Thoracic aorta (tissue), 2 donors: ENCODE measurements around the gene B4GALT5. TPM values are rescaled to one million over a fixed set of nuclear protein-coding genes. Genes with fewer than 3 reads are reported as not detected.
"Not testable (repeated sequence)": the region's sequence is repeated elsewhere in the genome, so short reads cannot be mapped to it uniquely, and the experiment has no call there.

ENCODE experiments used
- ATAC-seq: fragments of 150-250 bp; one replicate; pipeline ENCODE4 v1.8.0; 2017; ENCODE audit warnings: low read depth; ENCODE audit not compliant: insufficient number of reproducible peaks, low FRiP score
- DNase-seq: peaks from one replicate; pipeline ENCODE4 v3.0.0-alpha.2; 2020; ENCODE audit warnings: low spot score
- H3K27ac ChIP-seq, 2 donors: fragments of 200-600 bp; sonication (generic); 1 replicate in 1 of 2; 2 replicates in 1 of 2; pipeline ENCODE4 v1.5.1; 2016; ENCODE audit warnings: mild to moderate bottlenecking in 2 of 2, moderate library complexity in 2 of 2
- H3K27me3 ChIP-seq: fragments of 200-600 bp; sonication (generic); replicated peaks from 2 replicates; pipeline ENCODE4 v1.6.0; 2016; ENCODE audit warnings: mild to moderate bottlenecking; ENCODE audit not compliant: insufficient read depth
- H3K36me3 ChIP-seq: fragments of 200-600 bp; sonication (generic); one replicate; pipeline ENCODE4 v1.5.1; 2016
- H3K4me1 ChIP-seq, 2 donors: fragments of 200-600 bp; sonication (generic); 1 replicate in 1 of 2; 2 replicates in 1 of 2; pipeline versions ENCODE4 v1.5.1 to v1.6.0; 2016; ENCODE audit warnings: low read depth in 2 of 2, mild to moderate bottlenecking in 1 of 2; ENCODE audit not compliant: control insufficient read depth in 1 of 2
- H3K4me3 ChIP-seq: fragments of 200-600 bp; sonication (generic); 2 replicates; pipeline ENCODE4 v1.5.1; 2016; ENCODE audit warnings: mild to moderate bottlenecking
- H3K9me3 ChIP-seq: fragments of 200-600 bp; sonication (generic); 2 replicates; pipeline ENCODE4 v1.5.1; 2016
- CTCF ChIP-seq: fragments of 200-600 bp; sonication (generic); IDR thresholded peaks from one replicate; pipeline ENCODE4 v1.5.1; 2019; ENCODE audit warnings: antibody characterized with exemption
- total RNA-seq, 2 donors: library from RNA; depleted of rRNA; stranded (reverse); fragments of >200 nt; gene quantifications; one replicate each; pipeline versions ENCODE4 v1.1.0 to v1.2.3, GENCODE V29; 2016

The B4GALT5 gene
- total RNA-seq, 2 donors from 2014 or later: 15.7 to 45.3 TPM

DNA sequence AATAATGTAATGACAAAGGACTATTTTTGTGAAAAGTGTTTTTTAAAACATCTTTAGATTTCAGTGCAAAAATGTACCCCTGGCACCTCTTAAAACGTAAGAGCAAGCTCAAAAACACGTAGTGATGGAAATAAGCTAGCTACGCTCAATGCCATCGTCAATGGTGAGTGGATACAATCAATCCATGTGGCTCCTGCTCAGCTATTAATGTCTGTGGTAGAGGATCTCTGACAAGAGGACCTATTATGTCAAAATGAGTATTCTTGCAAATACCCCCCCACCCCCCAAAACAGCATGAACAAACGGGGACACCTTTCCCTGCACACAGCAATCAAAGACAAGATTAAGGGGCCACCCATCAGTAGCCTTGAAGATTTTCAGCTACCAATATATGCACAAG lies 80.7 kb downstream of the B4GALT5 start:
- no peak for DNase-seq
- no peak for ATAC-seq
- Histone ChIP-seq H3K4me1 (peaks cover 0 to 17% of the 10 kb centered on the region in 2 donors), H3K36me3 (peaks cover 27% of the 10 kb centered on the region), H3K9me3 (peaks cover 7% of the 10 kb centered on the region), H3K27ac (no peak overlapping the region), H3K27me3 (no peaks in the 10 kb centered on the region), H3K4me3 (no peak overlapping the region)
- TF ChIP-seq CTCF: no peak

DNA sequence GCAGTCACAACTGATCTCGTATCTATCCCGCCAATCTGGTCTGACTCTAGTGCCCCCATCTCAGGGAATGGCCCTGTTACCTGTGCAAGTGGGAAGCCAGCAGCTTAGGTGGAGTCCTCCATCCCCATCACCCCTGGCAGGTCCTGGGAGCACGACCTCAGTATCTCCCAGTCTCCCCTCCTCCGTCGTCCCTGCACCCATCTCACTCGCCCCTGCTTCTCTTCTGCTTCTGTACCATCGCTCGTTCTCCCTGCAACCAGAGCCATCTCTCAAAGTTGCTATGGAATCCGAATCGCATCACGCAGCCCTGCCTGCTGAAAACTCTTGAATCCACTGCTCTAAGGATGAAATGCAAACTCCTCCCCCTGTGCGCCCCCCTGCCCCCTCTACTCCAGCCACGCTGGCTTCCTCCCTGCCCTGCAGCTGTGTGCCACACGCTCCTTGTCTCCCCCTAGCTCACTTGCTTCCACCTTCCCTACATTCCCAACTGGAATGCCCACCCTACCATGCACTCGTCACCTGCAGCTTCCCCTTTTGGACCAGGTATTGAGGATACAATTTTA lies 81.7 kb downstream of the B4GALT5 start:
- H3K27ac ChIP-seq: no peak overlapping the region
- ATAC-seq: no peak

DNA sequence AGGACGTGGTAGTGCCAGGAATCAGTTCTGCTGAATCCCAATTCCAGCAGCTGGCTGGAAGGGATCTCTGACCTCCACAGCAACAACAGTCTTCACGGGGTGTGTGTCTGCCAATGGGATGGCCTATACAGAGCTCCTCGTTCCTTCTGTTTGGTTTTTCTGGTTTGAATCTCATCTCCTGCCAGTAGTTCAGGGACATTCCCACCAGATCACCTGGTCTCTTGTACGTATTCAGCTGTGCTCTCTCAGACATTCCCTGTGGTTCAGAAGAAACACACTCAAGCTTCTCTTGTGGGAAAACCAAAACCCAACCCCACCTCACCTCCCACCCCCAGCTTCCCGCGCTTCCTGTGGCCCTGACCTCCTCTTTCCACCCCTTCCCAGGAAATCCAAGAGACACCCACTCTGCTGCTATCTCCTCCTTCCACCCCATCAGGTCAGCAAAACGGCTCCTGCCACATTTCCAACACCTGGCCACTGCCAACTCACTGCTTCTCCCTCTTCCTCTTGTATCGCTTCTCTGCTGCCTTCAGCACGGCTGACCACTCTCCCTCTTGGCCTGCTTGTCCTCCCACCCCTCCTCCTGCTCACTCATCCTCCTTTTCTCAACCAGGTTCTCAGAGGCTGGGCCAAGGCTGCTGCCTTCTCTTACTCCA lies 82.5 kb downstream of the B4GALT5 start:
- no peak for ATAC-seq
- DNase-seq: no peak
- Histone ChIP-seq H3K27me3 (no peaks in the 10 kb centered on the region), H3K36me3 (peaks cover 14% of the 10 kb centered on the region), H3K9me3 (peaks cover 7% of the 10 kb centered on the region), H3K27ac (peak overlapping the region; percentile 30 to 58), H3K4me3 (no peak overlapping the region), H3K4me1 (peaks cover 0 to 17% of the 10 kb centered on the region in 2 donors)
- TF ChIP-seq CTCF: no peak

More for the DNA sequence above, 81.7 kb downstream of the B4GALT5 start:
- H3K4me1 ChIP-seq: peaks cover 0 to 17% of the 10 kb centered on the region in 2 donors
- DNase-seq: no peak
- no peak overlapping the region for H3K4me3 ChIP-seq
- H3K27me3 ChIP-seq: no peaks in the 10 kb centered on the region
- peaks cover 20% of the 10 kb centered on the region for H3K36me3 ChIP-seq
- TF ChIP-seq CTCF: no peak
- H3K9me3 ChIP-seq: peaks cover 7% of the 10 kb centered on the region

DNA sequence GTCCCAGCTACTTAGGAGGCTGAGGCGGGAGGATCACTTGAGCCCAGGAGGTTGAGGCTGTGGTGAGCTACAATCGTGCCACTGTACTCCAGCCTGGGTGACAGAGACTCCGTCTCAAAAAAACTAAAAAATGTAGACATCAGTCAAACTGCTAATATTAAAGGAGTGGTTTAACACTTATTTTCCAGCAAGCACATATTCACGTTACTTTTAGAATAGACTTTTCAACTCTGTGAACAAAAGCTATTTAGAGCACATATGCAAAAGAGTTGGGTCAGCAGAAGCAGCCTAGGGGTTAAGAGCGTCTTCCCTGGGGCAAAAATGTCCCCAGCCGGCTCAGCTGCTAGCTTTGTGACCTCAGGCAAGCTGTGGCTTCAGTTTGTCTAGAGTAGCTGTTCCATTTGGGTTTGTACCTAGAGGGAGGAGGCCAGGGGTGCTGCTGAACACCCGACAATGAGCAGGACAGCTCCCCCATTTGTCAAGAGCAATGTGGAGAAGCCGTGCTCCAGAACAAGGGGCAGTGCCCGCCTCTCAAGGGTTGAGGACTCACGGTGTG lies 83.2 kb downstream of the B4GALT5 start:
- Histone ChIP-seq H3K27ac (peak overlapping the region in 1 of 2 donors; percentile 58), H3K36me3 (peaks cover 7% of the 10 kb centered on the region), H3K27me3 (no peaks in the 10 kb centered on the region), H3K9me3 (peaks cover 7% of the 10 kb centered on the region), H3K4me1 (peaks cover 0 to 17% of the 10 kb centered on the region in 2 donors), H3K4me3 (no peak overlapping the region)
- no peak for DNase-seq
- ATAC-seq: no peak
- TF ChIP-seq CTCF: no peak

DNA sequence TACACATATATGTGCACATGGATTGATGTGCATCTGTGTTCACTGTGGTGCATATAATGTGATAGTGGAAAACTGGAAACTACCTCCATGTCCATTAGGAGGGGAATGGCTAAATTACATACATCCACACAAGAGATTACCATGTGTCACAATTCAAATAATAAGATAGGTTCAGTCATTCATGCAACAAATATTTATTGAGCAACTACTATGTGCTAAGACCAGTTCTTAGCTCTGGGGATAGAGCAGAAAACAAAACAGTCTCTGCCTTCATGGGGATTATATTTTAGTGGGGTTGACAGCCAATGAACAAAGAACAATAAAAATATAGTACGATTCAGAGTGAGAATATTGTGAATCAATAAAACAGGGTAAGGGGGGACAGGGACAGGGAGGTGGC lies 84.1 kb downstream of the B4GALT5 start:
- Histone ChIP-seq H3K4me1 (peaks cover 0 to 17% of the 10 kb centered on the region in 2 donors), H3K9me3 (peaks cover 7% of the 10 kb centered on the region), H3K4me3 (no peak overlapping the region), H3K36me3 (peaks cover 3% of the 10 kb centered on the region), H3K27me3 (no peaks in the 10 kb centered on the region), H3K27ac (no peak overlapping the region)
- DNase-seq (no peak), ATAC-seq (no peak)
- no peak for TF ChIP-seq CTCF

DNA sequence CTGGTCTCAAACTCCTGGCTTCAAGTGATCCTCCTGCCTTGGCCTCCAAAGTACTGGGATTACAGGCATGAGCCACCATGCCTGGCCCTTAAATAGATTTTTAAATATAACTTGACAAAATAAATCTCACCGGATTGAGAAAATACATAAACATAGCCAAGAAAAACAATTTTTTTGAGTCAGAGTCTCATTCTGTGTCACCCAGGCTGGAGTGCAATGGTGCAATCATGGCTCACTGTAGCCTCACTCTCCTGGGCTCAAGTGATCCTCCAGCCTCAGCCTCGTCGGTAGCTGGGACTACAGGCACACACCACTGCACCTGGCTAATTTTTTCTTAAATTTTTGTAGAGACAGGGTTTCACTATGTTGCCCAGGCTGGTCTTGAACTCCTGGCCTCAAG lies 85.4 kb downstream of the B4GALT5 start:
- peaks cover 0 to 17% of the 10 kb centered on the region in 2 donors for H3K4me1 ChIP-seq
- H3K27me3 ChIP-seq, H3K4me3 ChIP-seq, DNase-seq, H3K36me3 ChIP-seq, H3K9me3 ChIP-seq, H3K27ac ChIP-seq, ATAC-seq: not testable (repeated sequence)
